Stimulated activated CD8-positive, alpha-beta memory T cell treated with anti-CD3 and anti-CD28 coated beads, Interleukin-12 subunit alpha, Interleukin-12 subunit beta, amount 100 ng/mL, for 1 hour (primary cell): ENCODE measurements around the gene ATG12.

Experiments used
- DNase-seq: peaks from one replicate; pipeline ENCODE4 v3.0.0-alpha.2; 2020; ENCODE audit warnings: low read depth

Gene ATG12

DNA sequence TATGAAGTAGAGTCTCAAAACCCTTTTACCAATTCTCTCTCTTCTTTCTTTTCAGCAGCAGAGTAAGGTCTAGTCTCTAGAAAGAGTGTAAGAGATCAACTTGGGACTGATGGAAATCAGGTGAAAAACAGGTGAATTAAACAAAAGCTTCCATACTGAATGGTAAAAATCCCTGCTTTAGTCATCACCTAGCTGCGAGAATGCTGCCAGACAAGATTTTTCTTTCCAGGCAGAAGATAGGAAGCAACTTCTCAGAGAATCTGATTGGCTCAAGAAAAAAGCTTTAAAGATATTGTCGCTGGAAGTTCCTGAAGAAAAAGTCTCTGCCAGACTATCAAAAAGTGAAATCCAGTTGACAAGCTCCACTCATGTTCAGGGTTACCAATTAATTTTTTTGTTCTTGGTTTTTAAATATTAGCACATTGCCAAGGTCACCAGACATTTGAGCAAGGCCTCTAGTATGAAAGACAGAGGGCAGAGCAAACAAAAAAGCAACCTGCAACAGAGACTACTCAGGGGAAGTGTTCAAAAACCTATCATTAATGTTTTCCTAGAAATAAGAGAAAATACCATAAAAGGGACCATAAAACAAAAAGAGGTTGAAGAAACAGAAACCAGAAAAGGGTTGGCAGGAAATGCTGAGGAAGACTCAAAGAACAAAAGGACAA is 34.2 kb downstream of the ATG12 start:
- DNase-seq, result no peak

DNA sequence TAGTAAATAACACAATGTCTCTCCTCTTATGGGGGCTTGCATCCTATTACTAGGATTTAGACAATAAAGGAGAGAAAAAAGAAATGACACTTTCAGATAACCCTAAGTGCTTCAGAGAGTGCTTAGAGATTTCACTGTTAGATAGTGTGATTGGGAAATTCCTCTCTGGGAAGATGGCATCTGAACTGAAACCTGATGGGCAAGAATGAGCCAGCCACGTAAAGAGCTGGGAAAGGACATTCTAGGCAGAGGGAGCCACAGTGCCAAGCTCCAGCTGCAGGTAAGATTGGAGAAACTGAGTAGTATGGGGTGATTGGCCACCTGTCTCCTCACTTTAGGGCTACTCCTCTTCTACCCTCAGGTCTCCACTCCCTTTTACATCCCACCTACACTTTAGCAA is 39.4 kb downstream of the ATG12 start:
- no peak for DNase-seq

DNA sequence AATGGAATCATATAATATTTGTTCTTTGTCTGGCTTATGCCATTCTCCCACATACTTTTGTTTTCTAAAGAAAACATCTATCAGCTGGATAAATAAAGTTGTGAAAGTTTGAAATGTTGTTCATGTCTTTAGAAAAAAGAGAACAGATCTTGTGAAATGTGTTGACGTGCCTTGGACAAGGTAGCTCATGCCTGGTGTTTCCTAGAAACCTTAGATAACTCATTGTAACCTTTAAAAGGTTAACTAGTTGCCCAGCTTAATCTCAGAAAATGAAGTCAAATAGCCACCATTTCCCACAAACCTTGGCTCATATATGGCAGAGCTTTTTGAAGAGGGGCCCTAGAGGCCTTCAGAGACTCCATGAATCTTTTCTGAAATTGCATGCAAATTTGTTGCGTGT is 40.2 kb downstream of the ATG12 start:
- no peak for DNase-seq

DNA sequence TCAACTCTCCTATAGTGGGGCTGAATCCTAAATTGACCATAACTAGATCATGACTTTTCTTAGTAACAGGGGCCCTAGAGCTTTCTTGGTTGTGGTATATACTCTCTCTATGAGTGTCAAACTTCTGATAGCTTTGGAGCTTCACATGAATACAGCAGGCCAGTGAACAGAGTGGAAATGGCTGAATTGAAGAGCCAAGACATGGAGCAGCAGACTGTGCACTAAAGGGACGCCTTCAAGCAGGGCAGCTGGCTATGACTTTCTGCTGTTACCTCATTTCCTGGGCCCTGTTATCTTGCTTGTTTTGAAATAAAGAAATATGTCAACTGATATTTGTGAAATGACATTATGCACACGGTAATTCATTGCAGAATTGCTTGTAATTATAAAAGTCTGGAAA is 41.3 kb downstream of the ATG12 start:
- no peak for DNase-seq

DNA sequence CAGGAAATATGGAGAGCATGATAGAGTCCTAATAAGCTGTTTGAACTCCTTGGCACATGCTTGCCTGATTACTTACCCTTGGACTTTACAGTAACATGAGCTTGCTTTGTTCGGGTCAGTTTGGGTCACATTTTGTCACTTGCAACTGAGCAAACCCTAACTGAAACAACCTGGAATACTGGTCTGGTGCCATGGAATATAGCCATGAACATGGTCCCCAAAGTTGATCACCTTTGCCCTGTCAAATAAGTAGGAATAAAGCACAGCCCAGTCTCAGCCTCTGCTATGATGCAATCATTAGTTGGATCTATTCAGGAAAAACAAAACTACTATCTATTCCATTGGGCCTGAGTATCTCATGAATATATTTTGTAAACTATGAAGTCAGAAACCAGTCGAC is 43.1 kb downstream of the ATG12 start:
- no peak for DNase-seq

DNA sequence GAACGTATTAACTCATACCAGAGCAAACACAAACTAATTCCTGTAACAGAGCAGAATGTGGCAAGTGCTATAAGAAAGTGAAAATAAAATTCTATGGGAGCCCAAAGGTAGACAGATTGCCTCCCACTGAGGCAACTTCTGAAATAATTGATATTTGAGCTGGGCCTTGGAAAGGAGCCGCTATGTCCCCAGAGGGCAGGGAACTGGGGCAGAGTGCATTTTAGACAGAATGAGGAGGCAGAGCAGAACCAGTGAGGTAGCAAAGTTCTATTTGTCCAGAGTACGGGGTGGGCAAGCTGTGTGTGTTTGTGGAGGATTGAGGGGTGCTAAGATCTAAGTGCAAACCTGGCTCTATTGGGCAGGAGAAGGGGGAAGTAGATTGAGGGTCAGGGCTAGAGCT is 44.7 kb downstream of the ATG12 start:
- no peak for DNase-seq

DNA sequence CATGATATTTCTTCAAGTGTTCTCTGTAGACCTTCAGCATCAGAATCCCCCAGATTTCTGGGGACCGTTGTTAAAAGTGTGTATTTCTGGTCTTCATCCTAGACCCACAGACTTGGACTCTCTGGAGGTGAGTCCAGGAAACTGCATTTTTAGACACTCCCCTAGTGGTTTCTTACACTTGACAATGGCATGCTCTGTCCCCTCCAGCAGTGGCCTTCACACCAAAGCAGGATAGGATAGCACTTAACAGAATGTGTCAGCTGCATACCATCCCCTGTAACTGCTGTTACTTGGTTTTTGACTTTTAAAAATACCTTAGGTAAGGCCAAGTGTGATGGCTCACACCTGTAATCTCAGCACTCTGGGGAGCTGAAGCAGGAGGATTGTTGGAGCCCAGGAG is 45.7 kb downstream of the ATG12 start:
- DNase-seq, result no peak

GRCh38 chr5:115788440-115788839 is 52.9 kb downstream of the ATG12 start:
- DNase-seq, result no peak

DNA sequence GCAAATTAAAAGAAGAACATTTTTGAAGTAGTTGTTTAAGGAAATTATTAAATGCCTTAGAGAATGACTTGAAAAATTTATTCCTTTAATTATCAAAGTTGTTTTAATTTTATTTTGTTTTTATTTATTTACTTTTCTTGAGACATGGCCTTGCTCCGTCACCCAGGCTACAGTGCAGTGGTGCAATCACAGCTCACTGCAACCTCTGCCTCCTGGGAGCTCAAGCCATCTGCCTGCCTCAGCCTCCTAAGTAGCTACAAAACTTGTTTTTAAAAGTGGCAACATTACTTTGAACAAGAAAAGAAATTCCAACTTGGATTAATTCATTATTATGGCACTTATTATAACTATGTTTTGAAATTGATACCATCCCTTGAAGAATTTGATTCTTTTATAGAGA is 53.9 kb downstream of the ATG12 start:
- no peak for DNase-seq

GRCh38 chr5:115785381-115786065 is 55.8 kb downstream of the ATG12 start:
- DNase-seq, result no peak

- DNase-seq, result no peak
Measured at GRCh38 chr5:115778417-115778816, 62.9 kb downstream of the ATG12 start.
